GM23338 (cell line): ENCODE measurements around the gene SFI1. TPM values are rescaled to one million over a fixed set of nuclear protein-coding genes. Genes with fewer than 3 reads are reported as not detected.

Experiments
- ATAC-seq: fragments of 200-7000 bp; cut with Tn5 transposase; 3 replicates; pipeline ENCODE4 v1.9.1; 2020
- DNase-seq: peaks from one replicate; pipeline ENCODE4 v3.0.0-alpha.2; 2015; ENCODE audit warnings: low spot score
- H2AFZ ChIP-seq: fragments of 200-600 bp; sonication (generic); 2 replicates; pipeline ENCODE4 v1.8.0; 2016; ENCODE audit warnings: antibody characterized with exemption, mild to moderate bottlenecking, moderate library complexity
- H3F3A ChIP-seq: fragments of 200-600 bp; sonication (generic); replicated peaks from 2 replicates; pipeline ENCODE4 v1.8.0; 2017; ENCODE audit warnings: antibody characterized with exemption, mixed run types, low read depth
- H3K27ac ChIP-seq: fragments of 200-600 bp; sonication (generic); 2 replicates; pipeline ENCODE4 v1.6.1; 2016; ENCODE audit warnings: low read depth
- H3K27me3 ChIP-seq: fragments of 200-600 bp; sonication (generic); 2 replicates; pipeline ENCODE4 v1.8.0; 2016; ENCODE audit warnings: mild to moderate bottlenecking, mixed run types, moderate library complexity; ENCODE audit not compliant: insufficient read depth
- H3K36me3 ChIP-seq: fragments of 200-600 bp; sonication (generic); 2 replicates; pipeline ENCODE4 v1.8.0; 2016; ENCODE audit warnings: mild to moderate bottlenecking; ENCODE audit not compliant: insufficient read depth
- H3K4me1 ChIP-seq: fragments of 200-600 bp; sonication (generic); 2 replicates; pipeline ENCODE4 v1.8.0; 2016; ENCODE audit warnings: mild to moderate bottlenecking, moderate library complexity; ENCODE audit not compliant: insufficient read depth
- H3K4me2 ChIP-seq: fragments of 200-600 bp; sonication (generic); 2 replicates; pipeline ENCODE4 v1.7.1; 2017; ENCODE audit warnings: mixed run types
- H3K4me3 ChIP-seq: fragments of 200-600 bp; sonication (generic); 2 replicates; pipeline ENCODE4 v1.6.1; 2016; ENCODE audit warnings: mixed run types
- H3K79me2 ChIP-seq: fragments of 200-600 bp; sonication (generic); replicated peaks from 2 replicates; pipeline ENCODE4 v1.8.0; 2017; ENCODE audit warnings: mild to moderate bottlenecking; ENCODE audit not compliant: insufficient read depth
- H3K9me2 ChIP-seq: fragments of 200-600 bp; sonication (generic); 2 replicates; pipeline ENCODE4 v1.8.0; 2017; ENCODE audit not compliant: insufficient read depth
- H4K20me1 ChIP-seq: fragments of 200-600 bp; sonication (generic); replicated peaks from 2 replicates; pipeline ENCODE4 v1.8.0; 2017; ENCODE audit warnings: mild to moderate bottlenecking; ENCODE audit not compliant: insufficient read depth
- H3K27ac Mint-ChIP-seq: 2 replicates; pipeline ENCODE4 v1.8.0; 2020; ENCODE audit warnings: inconsistent platforms, mild to moderate bottlenecking, moderate library complexity, mixed read lengths
- H3K27me3 Mint-ChIP-seq: 3 replicates; pipeline ENCODE4 v1.8.0; 2022; ENCODE audit warnings: low read depth, mild to moderate bottlenecking, moderate library complexity, mixed read lengths, inconsistent platforms; ENCODE audit not compliant: insufficient read depth, poor library complexity
- H3K36me3 Mint-ChIP-seq: 3 replicates; pipeline ENCODE4 v1.8.0; 2021; ENCODE audit warnings: low read depth, mild to moderate bottlenecking, inconsistent platforms, moderate library complexity, mixed read lengths
- H3K4me1 Mint-ChIP-seq: 3 replicates; pipeline ENCODE4 v1.8.0; 2020; ENCODE audit warnings: mild to moderate bottlenecking, inconsistent platforms, mixed read lengths
- H3K4me3 Mint-ChIP-seq: 3 replicates; pipeline ENCODE4 v1.8.0; 2021; ENCODE audit warnings: moderate library complexity, mild to moderate bottlenecking, inconsistent platforms, mixed read lengths
- H3K9me3 Mint-ChIP-seq: 3 replicates; pipeline ENCODE4 v1.8.0; 2020; ENCODE audit warnings: moderate library complexity, mild to moderate bottlenecking, inconsistent platforms, mixed read lengths
- CREB1 ChIP-seq: fragments of 250-450 bp; sonication (Bioruptor Pico); IDR thresholded peaks from 2 replicates; pipeline ENCODE4 v1.5.0; 2020; ENCODE audit warnings: low read depth, mild to moderate bottlenecking, moderate library complexity
- CTCF ChIP-seq, 2 experiments: fragments of 200-600 bp in 1 of 2; sonication (generic) in 1 of 2; conservative IDR thresholded peaks; 2 replicates each; pipeline versions ENCODE4 v1.5.1 to v1.6.1; 2016 to 2017; ENCODE audit warnings: antibody characterized with exemption in 2 of 2, low read depth in 2 of 2, mild to moderate bottlenecking in 2 of 2, moderate library complexity in 1 of 2
- ETS1 ChIP-seq: IDR thresholded peaks from 2 replicates; pipeline ENCODE4 v1.6.1; 2016; ENCODE audit warnings: antibody characterized with exemption
- EZH2 ChIP-seq: fragments of 200-600 bp; sonication (generic); IDR thresholded peaks from one replicate; pipeline ENCODE4 v1.8.0; 2017; ENCODE audit warnings: antibody characterized with exemption, mild to moderate bottlenecking, low read depth; ENCODE audit not compliant: unreplicated experiment
- EZH2phosphoT487 ChIP-seq: fragments of 200-600 bp; sonication (generic); IDR thresholded peaks from one replicate; pipeline ENCODE4 v1.8.1; 2018; ENCODE audit warnings: antibody characterized with exemption; ENCODE audit not compliant: unreplicated experiment
- JUNB ChIP-seq: IDR thresholded peaks from one replicate; pipeline ENCODE4 v1.6.1; 2016; ENCODE audit warnings: antibody characterized with exemption; ENCODE audit not compliant: unreplicated experiment
- POLR2AphosphoS5 ChIP-seq: IDR thresholded peaks from 2 replicates; pipeline ENCODE4 v1.6.1; 2016; ENCODE audit warnings: antibody characterized with exemption, low read depth
- ZNF114 ChIP-seq: fragments of 250-450 bp; sonication (Bioruptor Pico); IDR thresholded peaks from 2 replicates; pipeline ENCODE4 v1.5.0; 2020; ENCODE audit warnings: mild to moderate bottlenecking, moderate library complexity
- ZNF462 ChIP-seq: fragments of 250-450 bp; sonication (Bioruptor Pico); IDR thresholded peaks from 2 replicates; pipeline ENCODE4 v1.5.0; 2020; ENCODE audit warnings: mild to moderate bottlenecking, moderate library complexity
- polyA plus RNA-seq: library from polyadenylated mRNA; unstranded; fragments of >200 nt; fragmentation: Nextera tagmentation; extraction: Ambion mirVana; gene quantifications from 2 replicates; pipeline ENCODE4 v1.2.1, GENCODE V29; 2016
- total RNA-seq: library from RNA; depleted of rRNA; stranded (reverse); fragments of >200 nt; shearing (Covaris generic); gene quantifications from 2 replicates; pipeline ENCODE4 v1.2.3, GENCODE V29; 2014

The SFI1 gene
- total and polyA plus RNA-seq, 2 experiments from 2014 or later, result 16.7 to 25.6 TPM

- no peaks in the 10 kb centered on the region for H3K9me2 ChIP-seq
- Mint-ChIP-seq H3K4me3 (no peak overlapping the region), H3K27me3 (no peaks in the 10 kb centered on the region), H3K4me1 (no peaks in the 10 kb centered on the region), H3K36me3 (peaks cover 16% of the 10 kb centered on the region), H3K9me3 (no peaks in the 10 kb centered on the region), H3K27ac (no peak overlapping the region)
- H3K4me2 ChIP-seq, result no peak overlapping the region
- no peaks in the 10 kb centered on the region for H3K27me3 ChIP-seq
- H4K20me1 ChIP-seq, result no peaks in the 10 kb centered on the region
- H3K36me3 ChIP-seq, result no peaks in the 10 kb centered on the region
- H3K27ac ChIP-seq, result no peak overlapping the region
- ATAC-seq, result no peak
- H3K4me3 ChIP-seq, result no peak overlapping the region
- no peaks in the 10 kb centered on the region for H3K4me1 ChIP-seq
- H2AFZ ChIP-seq, result no peak overlapping the region
- TF ChIP-seq JUNB (no peak), ZNF114 (CRISPR knock-in tag) (no peak), ETS1 (no peak), POLR2AphosphoS5 (no peak), EZH2phosphoT487 (no peak)
- no peaks in the 10 kb centered on the region for H3F3A ChIP-seq
- no peaks in the 10 kb centered on the region for H3K79me2 ChIP-seq
- DNase-seq, result no peak
These were observed 54.6 kb downstream of the SFI1 start for GRCh38 chr22:31550871-31551370.

GRCh38 chr22:31556627-31557203, 60.4 kb downstream of the SFI1 start:
- no peak overlapping the region for H3K4me2 ChIP-seq
- no peaks in the 10 kb centered on the region for H3K9me2 ChIP-seq
- no peaks in the 10 kb centered on the region for H3K27me3 ChIP-seq
- no peaks in the 10 kb centered on the region for H3K27me3 Mint-ChIP-seq
- no peak overlapping the region for H3K27ac Mint-ChIP-seq
- H3K27ac ChIP-seq, result no peak overlapping the region
- H4K20me1 ChIP-seq, result no peaks in the 10 kb centered on the region
- peaks cover 6% of the 10 kb centered on the region; the same call in 2 of the 3 replicates for H3K4me1 Mint-ChIP-seq
- H3K36me3 ChIP-seq, result no peaks in the 10 kb centered on the region
- no peaks in the 10 kb centered on the region for H3K79me2 ChIP-seq
- H2AFZ ChIP-seq, result no peak overlapping the region
- no peak overlapping the region for H3K4me3 ChIP-seq
- ATAC-seq (peak; percentile 19), DNase-seq (peak; percentile 60)
- H3K4me3 Mint-ChIP-seq, result no peak overlapping the region
- no peaks in the 10 kb centered on the region for H3K36me3 Mint-ChIP-seq
- H3F3A ChIP-seq, result no peaks in the 10 kb centered on the region
- TF ChIP-seq CREB1, result no peak
- no peak for TF ChIP-seq POLR2AphosphoS5
- no peak for TF ChIP-seq JUNB
- TF ChIP-seq ETS1, result no peak
- TF ChIP-seq ZNF114 (CRISPR knock-in tag), result no peak
- no peak for TF ChIP-seq EZH2
- peak; percentile 58 to 63 for TF ChIP-seq CTCF (conservative IDR thresholded peaks at IDR 0.05; ENCODE audit: low read depth in 2 of 2)
- TF ChIP-seq ZNF462 (CRISPR knock-in tag), result no peak
- no peaks in the 10 kb centered on the region for H3K9me3 Mint-ChIP-seq
- H3K4me1 ChIP-seq, result no peaks in the 10 kb centered on the region
